Panc1 (cell line): ENCODE measurements around the gene MTUS2. TPM values are rescaled to one million over a fixed set of nuclear protein-coding genes. Genes with fewer than 3 reads are reported as not detected.

Experiments used
- ATAC-seq: fragments of 200-7000 bp; cut with Tn5 transposase; 2 replicates; pipeline ENCODE4 v1.9.1; 2020; ENCODE audit warnings: mild to moderate bottlenecking, moderate library complexity
- BruUV-seq: library from RNA; stranded (reverse); fragments of 400-500 nt; replicated peaks from 2 replicates; lab custom pipeline; 2021; lab: Mats Ljungman, UMichigan
- CTCF ChIA-PET: fragments of 300-600 bp; sonication (Branson Sonifier 250); formaldehyde crosslinking; loops from one replicate; lab custom pipeline; 2022; ENCODE audit warnings: antibody characterized with exemption; lab: Charles Lee
- POLR2A ChIA-PET: fragments of 300-600 bp; sonication (Branson Sonifier 250); formaldehyde crosslinking; loops from one replicate; lab custom pipeline; 2022; ENCODE audit warnings: antibody characterized with exemption; lab: Charles Lee
- DNase-seq: peaks from one replicate; pipeline ENCODE4 v3.0.0-alpha.2; 2010; ENCODE audit warnings: low read depth, low spot score
- H3K27ac ChIP-seq: 2 replicates; pipeline ENCODE4 v1.5.1; 2011; ENCODE audit warnings: mild to moderate bottlenecking, low read length, inconsistent platforms
- H3K27me3 ChIP-seq: fragments of 200-500 bp; sonication (Bioruptor generic); 2 replicates; pipeline ENCODE4 v1.6.0; 2014; ENCODE audit warnings: low read length, inconsistent platforms; ENCODE audit not compliant: control insufficient read depth, insufficient read depth
- H3K36me3 ChIP-seq: fragments of 200-500 bp; sonication (Bioruptor generic); 2 replicates; pipeline ENCODE4 v1.5.1; 2014; ENCODE audit warnings: inconsistent platforms, mild to moderate bottlenecking, low read length, moderate library complexity; ENCODE audit not compliant: control insufficient read depth, insufficient read depth
- H3K4me1 ChIP-seq: 2 replicates; pipeline ENCODE4 v1.5.1; 2011; ENCODE audit warnings: inconsistent platforms, mild to moderate bottlenecking, low read length, moderate library complexity; ENCODE audit not compliant: control insufficient read depth, insufficient read depth
- H3K4me3 ChIP-seq, 2 experiments: 2 replicates each; pipeline ENCODE4 v1.5.1; 2011 to 2012; ENCODE audit warnings: low read depth in 2 of 2, low read length in 2 of 2, mild to moderate bottlenecking in 2 of 2, inconsistent platforms in 1 of 2, moderate library complexity in 1 of 2
- H3K9me3 ChIP-seq: fragments of 200-500 bp; sonication (Bioruptor generic); 2 replicates; pipeline ENCODE4 v1.5.1; 2014; ENCODE audit warnings: low read depth, mild to moderate bottlenecking, inconsistent platforms, low read length, moderate library complexity; ENCODE audit not compliant: control insufficient read depth, insufficient read depth
- CTCF ChIP-seq: fragments of 450-650 bp; IDR thresholded peaks from 2 replicates; pipeline ENCODE4 v1.5.1; 2017; ENCODE audit warnings: mild to moderate bottlenecking
- POLR2AphosphoS5 ChIP-seq: IDR thresholded peaks from 2 replicates; pipeline ENCODE4 v1.6.1; 2012; ENCODE audit warnings: mild to moderate bottlenecking, low read depth, low read length, moderate library complexity
- REST ChIP-seq, 2 experiments: IDR thresholded peaks; 2 replicates each; pipeline ENCODE4 v1.6.1; 2011 to 2012; ENCODE audit warnings: low read depth in 2 of 2, control low read depth in 1 of 2, low read length in 1 of 2, mild to moderate bottlenecking in 1 of 2, moderate library complexity in 1 of 2; ENCODE audit not compliant: insufficient read depth in 1 of 2
- SIN3A ChIP-seq: IDR thresholded peaks from 2 replicates; pipeline ENCODE4 v1.6.1; 2012; ENCODE audit warnings: low read depth, mild to moderate bottlenecking, low read length, moderate library complexity, borderline replicate concordance; ENCODE audit not compliant: insufficient read depth
- TCF7L2 ChIP-seq: IDR thresholded peaks from 2 replicates; pipeline ENCODE4 v1.6.1; 2011; ENCODE audit warnings: mild to moderate bottlenecking, low read depth, low read length, inconsistent platforms
- in situ Hi-C: cut with HindIII; loops from 2 replicates; pipeline ENCODE4 v1.10.0; 2016; ENCODE audit warnings: low sequenced_read_pairs, low pct_unique_long_range_greater_than_20kb
- intact Hi-C: fragments of 100-400 bp; cut with micrococcal nuclease; formaldehyde crosslinking; loops from one replicate; pipeline ENCODE4 v1.10.0; 2022; ENCODE audit not compliant: unreplicated experiment
- total RNA-seq: library from RNA; stranded (reverse); gene quantifications from one replicate; pipeline ENCODE4 v1.2.1, GENCODE V29; 2021; ENCODE audit not compliant: unreplicated experiment

The MTUS2 gene
- total RNA-seq, 1 experiment from 2014 or later, result 0.05 TPM

GRCh38 chr13:29451976-29452375 lies 631.8 kb downstream of the MTUS2 start:
- intact Hi-C loops (no loop called here), in situ Hi-C loops (no loop called here)
- ATAC-seq (no peak), DNase-seq (no peak)
- Histone ChIP-seq H3K4me1 (no peaks in the 10 kb centered on the region), H3K27me3 (no peaks in the 10 kb centered on the region; the same call in 1 of the 2 replicates), H3K27ac (no peak overlapping the region), H3K36me3 (no peaks in the 10 kb centered on the region), H3K4me3 (no peak overlapping the region), H3K9me3 (no peaks in the 10 kb centered on the region)
- BruUV-seq, result no TSS peak
- ChIA-PET POLR2A (interaction anchor here (0.6 kb wide), 1 partner anchor 1057 kb away, joined by 9 read pairs; no protein-coding TSS in a partner anchor), CTCF (no interaction called here)
- TF ChIP-seq POLR2AphosphoS5 (no peak), TCF7L2 (no peak), REST (IDR thresholded peaks at IDR 0.05; ENCODE audit: insufficient read depth in 1 of 2, low read depth in 2 of 2, low read length in 1 of 2) (no peak), SIN3A (no peak), CTCF (no peak)

GRCh38 chr13:29452773-29453616 lies 632.9 kb downstream of the MTUS2 start:
- DNase-seq (no peak), ATAC-seq (no peak)
- in situ Hi-C loops (no loop called here), intact Hi-C loops (no loop called here)
- BruUV-seq, result no TSS peak
- no peaks in the 10 kb centered on the region for H3K36me3 ChIP-seq
- TF ChIP-seq CTCF (no peak), REST (IDR thresholded peaks at IDR 0.05; ENCODE audit: insufficient read depth in 1 of 2, low read depth in 2 of 2, low read length in 1 of 2) (no peak), SIN3A (no peak), POLR2AphosphoS5 (no peak), TCF7L2 (no peak)
- ChIA-PET CTCF (no interaction called here), POLR2A (no interaction called here)
- H3K4me1 ChIP-seq, result no peaks in the 10 kb centered on the region
- H3K4me3 ChIP-seq, result no peak overlapping the region
- no peaks in the 10 kb centered on the region for H3K9me3 ChIP-seq
- H3K27me3 ChIP-seq, result no peaks in the 10 kb centered on the region; the same call in 1 of the 2 replicates
- H3K27ac ChIP-seq, result no peak overlapping the region
